Activated T-cell treated with anti-CD3 and anti-CD28 coated beads for 48 hours (primary cell): ENCODE measurements around the gene AZIN2.
"Not testable (repeated sequence)": the region's sequence is repeated elsewhere in the genome, so short reads cannot be mapped to it uniquely, and the experiment has no call there.

Experiments
- DNase-seq: peaks from one replicate; pipeline ENCODE4 v3.0.0-alpha.2; 2020; ENCODE audit warnings: low read depth

AZIN2 gene

DNA sequence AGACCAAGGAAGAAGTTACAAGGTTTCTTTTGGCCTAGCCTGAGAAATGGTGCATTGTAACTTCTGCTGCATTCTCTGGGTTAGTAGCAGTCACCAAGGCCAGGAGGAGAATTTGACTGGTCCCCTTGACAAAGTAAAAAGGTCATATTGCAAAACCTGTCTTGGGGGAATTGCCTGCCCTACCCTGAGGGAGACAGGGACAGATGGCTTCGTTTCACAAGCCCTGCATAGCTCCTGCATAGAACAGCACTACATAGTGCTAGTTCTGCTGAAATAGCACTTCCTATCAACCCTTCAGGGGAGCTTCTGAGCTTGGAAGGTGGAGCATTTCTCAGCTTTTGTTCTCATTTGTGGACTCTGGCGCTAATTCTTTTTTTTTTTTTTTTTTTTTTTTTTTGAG, 23.9 kb upstream of the AZIN2 start:
- no peak for DNase-seq

DNA sequence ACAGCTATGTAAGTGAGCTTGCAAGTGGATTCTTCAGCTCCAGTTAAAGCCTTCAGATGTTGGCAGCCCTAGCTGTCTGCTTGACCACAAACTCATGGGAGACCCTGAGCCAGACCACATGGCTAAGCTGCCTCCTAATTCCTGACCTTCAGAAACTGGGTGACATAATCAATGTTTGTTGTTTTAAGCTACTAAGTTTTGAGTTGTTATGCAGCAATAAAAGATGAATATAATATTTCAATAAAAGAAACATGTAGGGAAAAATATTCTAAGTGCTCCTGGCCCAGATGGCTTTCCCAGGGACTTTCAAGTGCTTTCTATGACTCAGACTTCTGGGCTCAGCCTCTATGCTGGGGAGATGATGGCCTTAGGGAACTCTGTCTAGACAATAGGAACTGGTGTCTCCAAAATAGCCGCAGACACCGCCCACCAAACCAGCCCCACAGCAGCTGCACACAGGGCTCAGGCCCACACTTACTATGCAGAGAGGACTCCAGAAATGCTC, 20.3 kb upstream of the AZIN2 start:
- DNase-seq: no peak

DNA sequence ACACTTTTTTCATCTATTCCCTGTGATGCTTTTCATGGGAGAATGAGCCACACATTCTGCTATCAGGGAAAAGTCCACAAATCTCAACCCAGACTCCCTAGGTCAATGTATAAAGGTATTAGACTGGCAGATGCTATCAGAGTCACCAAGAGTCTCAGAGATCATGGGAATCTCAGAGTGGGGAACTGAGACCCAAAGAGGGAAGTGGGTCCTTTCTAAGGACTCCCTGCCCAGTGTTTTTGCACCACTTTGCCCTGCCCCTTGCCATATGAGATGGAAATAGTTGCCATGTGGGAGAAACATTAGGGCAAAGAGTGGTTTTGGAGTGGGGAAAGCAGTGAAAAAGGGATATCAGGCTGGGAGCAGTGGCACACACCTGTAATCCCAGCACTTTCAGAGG, 19.1 kb upstream of the AZIN2 start:
- DNase-seq: no peak

DNA sequence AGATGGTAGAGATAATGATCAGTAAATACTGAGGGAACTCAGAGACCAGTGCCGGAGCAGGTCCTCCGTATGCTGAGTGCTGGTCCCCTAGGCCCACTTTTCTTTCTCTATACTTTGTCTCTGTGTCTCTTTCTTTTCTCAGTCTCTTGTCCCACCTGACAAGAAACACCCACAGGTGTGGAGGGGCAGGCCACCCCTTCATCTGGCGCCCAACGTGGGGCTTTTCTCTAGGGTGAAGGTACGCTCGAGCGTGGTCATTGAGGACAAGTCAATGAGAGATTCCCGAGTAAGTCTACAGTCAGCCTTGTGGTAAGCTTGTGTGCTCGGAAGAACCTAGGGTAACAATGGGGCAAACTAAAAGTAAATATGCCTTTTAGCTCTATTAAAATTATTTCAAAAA, 16.7 kb upstream of the AZIN2 start:
- DNase-seq: not testable (repeated sequence)

DNA sequence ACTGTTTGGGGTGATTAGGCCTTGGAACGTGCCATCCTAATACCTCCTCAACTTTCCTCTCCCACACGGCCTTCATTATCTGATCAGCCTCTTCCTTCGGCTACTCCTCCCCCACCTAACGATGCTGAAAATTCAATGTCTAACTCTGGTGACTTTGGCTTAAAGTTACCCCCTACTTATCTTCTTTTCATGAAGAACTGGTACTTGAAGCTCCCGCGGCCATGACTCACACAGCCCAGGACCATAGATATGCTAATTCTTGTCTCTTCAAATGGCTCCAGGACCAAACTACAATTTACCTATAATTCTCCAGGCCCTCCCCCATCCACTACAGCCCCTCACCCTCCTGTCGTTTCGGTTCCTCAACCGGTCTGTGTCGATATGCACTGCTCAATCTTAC, 15.7 kb upstream of the AZIN2 start:
- DNase-seq: no peak

DNA sequence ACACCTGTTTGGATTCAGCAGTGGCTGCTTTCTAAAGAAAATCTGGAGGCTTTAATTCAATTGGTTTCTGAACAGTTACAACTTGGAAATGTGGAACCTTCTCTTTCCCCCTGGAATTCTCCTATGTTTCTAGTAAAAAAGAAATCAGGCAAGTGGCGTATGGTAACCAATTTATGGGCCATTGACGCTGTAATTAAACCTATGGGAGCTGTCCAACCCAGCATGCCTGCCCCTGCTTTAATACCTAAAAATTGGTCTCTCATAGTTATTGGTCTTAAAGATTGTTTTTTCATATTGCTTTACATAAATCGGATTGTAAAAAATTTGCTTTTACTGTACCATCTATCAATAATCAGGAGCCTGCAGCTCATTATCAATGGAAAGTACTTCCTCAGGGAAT, 14.5 kb upstream of the AZIN2 start:
- not testable (repeated sequence) for DNase-seq

DNA sequence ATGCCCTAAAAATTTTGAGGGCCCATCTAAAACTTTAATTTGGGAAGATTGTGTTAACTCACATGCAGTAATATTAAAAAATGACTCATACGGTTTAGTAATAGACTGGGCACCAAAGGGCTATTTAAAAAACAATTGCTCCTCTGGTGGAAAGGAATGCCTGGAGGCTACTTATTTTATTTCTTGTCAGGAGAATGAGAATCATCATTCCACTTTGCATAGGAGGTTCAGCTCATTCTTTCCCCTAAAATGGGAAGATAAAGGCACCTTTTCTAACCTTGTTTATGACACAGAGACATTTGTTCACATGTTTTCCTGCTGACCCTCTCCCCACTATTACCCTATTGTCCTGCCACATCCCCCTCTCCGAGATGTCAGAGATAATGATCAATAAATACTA, 12.8 kb upstream of the AZIN2 start:
- DNase-seq: not testable (repeated sequence)

DNA sequence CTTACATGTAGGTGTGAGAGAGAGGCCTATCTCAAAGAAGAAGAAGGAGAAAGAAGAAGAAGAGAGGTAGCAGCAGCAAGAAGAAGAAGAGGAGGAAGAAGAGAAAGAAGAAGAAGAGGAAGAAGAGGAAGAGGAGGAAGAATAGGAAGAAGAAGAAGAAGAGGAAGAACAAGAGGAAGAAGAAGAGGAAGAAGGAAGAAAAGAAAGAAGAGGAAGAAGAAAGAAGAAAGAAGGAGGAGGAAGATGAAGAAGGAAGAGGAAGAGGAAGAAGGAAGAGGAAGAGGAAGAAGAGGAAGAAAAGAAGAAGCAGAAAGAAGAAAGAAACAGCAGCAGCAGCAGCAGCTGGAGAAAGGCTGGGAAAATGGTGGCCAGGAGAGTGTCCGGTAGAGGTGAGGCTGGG, 10.3 kb upstream of the AZIN2 start:
- DNase-seq: no peak

DNA sequence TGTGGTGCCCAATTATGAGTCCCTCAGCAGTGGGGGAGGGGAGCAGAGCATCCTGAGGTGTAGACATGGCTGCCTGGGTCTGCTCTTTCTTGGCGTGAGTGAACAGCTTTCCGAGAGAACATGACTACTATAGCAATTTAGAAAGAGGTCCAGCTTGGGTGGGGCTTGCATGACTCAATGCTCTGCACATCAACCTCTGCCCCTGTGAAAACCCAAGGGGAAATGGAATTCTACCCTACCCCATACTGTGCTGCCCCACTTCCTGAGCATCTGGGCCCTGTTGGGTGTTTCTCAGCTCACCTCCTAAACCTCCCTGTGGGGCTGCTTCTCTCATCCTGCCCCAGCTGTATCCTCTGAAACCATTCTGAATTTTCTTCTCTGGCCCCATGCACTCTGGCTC, 8.2 kb upstream of the AZIN2 start:
- DNase-seq: no peak

DNA sequence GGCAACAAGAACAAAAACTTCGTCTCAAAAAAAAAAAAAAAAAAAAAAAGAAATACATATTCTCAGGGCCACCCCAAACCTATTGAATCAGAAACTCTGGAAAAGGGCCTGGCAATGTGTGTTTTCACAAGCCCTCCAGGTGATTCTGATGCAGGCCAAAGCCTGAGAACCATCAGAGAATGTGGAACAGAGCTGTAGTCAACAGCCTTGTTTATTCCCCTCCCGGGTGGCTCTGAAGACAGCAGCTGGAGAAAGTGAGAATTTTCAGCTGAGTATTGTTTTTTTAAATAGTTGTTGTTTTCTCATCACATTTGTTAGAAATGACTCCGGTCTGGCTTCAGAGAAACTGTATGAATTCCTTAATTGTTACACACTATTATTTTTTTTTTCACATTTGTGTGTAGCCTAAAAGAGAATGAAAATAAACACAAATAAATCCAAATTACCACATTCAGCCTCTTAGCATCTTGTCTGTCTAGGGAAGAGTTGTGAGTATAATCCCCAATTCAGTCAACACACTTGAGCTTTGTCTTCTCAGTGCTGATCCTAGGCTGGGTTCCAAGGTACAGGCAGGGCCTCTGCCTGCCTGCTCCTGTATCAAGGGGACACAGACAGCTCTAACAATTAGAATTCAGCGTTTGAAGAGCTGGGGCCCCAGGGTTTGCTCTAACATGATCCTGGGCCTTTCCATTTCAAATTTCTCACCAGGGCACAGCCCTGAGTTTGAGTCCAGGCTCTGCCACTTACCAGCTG, 6.6 kb upstream of the AZIN2 start:
- no peak for DNase-seq

DNA sequence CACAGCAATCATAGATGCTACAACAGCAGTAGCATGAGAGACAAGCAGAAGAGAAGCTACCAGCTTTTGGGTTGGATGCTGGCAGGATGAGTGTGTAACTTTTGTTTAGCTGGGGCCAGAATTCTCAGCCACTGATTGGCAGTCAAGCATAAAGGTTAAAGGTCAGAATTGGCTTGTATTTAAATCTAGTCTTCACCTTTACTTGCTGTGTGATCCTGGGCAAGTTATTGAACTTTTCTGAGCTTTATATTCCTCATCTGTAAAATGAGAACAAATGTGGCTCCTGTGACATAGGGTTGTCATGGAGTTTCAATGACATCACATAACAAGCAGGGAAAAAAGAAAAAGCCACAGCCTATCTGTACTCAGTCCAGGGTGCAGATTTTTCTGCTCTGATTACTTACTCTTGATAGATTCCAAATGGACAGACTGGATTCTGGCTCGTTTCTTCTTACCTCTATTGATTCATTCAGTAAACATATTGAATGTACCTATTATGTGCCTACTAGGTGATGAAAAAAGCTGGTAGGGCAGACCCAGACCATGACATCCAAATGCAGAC, 2.8 kb upstream of the AZIN2 start:
- no peak for DNase-seq

DNA sequence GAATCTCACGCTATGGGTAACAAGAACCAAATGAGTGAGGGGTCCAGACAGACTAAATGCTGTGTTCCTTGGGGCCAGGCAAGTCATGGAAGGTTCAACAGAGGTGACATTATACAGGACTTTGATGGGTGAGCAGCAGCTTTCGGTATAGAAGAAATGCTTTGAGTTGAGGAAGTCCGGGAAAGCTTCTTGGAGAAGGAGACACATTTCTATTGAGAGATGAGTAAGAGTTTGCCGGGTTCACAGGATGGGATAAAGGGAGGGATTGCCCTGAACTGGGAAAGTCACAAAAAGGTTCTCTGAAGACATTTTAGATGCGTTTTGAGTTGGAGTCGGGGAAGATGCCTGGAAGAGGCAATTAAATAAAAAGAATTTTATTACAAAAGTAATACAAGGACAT, 580 bp upstream of the AZIN2 start:
- no peak for DNase-seq

DNA sequence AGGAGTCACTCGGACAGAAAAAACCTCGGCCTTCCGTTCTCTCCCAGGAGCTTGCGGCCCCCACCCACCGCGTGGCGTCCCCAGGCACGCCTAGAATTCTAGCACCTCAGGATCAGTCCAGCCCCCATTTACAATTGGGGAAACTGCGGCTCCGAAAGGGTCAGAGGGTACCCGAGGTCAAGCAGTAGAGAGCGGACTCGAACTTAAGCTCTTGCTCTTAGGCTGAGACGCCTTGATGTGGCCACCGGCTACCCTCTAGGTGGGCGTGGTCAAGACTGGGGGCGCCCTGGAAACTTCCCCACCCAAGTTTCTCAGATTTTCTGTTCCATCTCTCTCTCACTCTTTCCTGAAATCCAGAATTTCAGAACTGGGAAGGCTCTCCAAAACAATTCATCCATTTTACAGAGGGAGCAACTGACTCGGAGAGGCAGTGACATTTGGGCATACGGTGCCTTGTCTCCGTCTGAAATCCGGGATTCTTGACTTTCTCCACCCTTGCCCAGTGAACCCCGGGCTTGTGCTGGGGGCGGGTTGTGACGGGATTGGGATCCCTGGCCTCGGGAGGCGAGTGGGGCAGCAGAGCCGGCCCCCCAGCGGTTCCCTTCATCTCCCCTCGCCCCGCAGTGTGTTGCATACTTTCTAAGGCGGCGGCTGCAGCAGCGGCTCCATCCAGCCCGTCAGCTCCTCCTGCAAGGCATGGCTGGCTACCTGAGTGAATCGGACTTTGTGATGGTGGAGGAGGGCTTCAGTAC, 777 bp downstream of the AZIN2 start:
- DNase-seq: no peak

DNA sequence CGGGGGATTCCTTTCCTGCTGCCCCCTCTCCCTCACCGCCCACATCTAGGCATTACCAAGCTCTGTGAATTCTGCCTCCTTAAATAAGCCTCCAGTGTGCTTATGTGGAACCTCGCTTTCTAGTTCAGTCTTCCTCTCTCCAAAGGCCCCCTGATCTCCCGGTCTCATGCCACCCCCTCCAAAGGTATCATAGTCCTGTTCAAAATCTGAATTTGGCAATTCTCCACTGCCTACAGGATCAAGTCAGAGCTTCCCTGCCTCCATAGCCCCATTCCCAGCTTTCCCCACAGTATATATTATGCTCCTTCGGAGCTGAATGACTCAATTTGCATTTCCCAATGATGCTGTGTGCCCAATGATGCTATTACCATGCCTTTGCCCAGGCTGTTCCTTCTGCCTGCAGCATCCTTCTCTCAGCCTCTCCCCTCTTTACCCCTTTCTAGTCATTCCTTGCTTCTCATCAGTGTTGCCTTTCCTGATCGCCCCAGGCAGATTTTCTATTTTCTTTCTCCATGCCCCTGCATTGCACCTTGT, 1.7 kb downstream of the AZIN2 start:
- DNase-seq: no peak

DNA sequence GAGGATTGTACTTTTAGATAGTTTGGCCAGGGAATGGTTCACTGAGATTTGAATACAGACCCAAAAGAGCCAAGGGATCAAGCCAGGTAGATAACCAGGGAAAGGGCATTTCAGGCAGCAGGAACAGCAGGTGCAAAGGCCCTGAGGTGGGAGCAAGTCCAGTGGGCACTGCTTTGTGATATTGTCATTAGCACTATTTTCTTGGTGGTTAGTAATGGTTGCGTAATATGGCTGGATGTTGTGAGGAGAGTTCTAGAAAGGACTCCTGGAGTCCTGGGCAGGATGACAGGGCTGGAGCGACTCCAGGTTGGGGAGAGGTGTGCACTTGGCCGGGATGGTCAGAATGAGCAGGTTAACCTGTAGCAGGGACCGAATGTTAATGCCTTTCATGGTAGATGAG, 4.4 kb downstream of the AZIN2 start:
- DNase-seq: no peak

DNA sequence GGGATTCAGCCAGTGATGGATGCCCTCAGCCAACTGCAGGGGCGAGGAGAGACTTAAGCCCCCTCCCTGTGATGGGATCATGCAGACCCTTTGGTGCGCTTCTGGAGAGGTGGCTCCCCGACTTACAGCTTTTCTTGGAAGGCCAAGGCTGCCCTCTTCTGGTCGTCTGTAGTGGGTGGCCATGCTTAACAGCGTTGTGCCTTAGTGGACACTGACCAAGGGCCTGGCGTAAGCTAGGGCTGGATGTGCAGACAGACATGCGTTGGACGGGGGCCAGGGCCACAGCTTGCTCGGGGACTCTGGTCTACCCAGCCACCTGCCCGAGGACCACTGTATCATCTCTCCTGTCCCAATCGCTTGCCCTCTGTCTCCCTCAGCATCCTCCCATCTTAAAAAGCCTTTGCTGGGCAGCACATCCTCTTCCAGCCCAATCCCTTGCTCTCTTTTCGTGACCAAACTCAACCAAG, 5.5 kb downstream of the AZIN2 start:
- DNase-seq: no peak

DNA sequence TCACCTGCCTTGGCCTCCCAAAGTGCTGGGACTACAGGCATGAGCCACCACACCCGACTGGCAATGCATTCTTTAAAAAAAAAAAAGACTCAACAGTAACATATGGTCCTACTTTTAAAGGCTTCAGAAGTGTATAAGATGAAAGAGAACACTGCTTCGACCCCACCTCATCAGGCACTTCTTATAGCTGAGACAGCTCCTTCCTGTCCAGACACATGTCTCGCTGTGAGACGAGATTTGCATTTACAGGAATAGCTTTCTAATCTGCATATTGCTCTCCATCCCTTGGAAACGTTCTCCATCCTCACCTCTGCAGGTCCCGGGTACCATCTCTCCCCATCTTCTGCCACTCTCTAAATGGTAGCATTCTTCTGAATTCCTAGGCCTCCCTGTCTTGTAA, 6.7 kb downstream of the AZIN2 start:
- no peak for DNase-seq

DNA sequence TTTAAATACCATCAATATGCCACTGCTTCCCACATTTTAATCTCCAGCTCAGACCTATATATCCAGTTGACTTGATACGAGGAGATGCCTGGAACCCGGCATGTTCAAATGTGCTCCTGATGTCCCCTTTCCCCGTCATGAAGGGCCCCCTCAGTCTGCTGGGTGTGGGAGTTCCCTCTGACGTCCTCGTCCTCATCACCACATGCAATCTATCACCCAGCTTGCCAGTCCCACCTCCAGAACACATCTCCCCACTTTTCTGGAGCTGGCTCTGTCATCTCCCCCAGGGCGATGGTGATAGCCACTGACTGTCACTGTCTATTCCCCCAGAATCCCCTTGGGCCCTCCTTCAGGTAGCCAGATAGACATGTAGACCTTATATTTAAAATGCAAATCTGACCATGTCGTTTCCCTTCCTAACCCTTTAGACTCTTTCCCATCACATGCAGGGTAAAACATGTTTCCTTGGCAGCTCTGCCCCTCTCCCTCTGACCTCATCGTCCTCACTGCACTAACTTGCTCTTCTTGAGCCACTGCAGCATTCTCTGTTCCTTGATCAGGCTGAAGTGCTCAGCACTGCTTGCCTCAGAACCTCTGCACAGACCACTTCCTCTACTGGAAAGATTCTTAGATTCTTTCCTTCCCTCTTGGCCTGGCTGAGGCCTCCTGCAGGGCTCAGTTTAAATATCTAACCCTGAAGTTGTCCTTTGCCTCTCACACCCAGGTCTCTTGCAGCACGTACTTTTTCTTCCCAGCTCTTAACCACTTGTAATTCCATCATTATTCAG, 7.4 kb downstream of the AZIN2 start:
- no peak for DNase-seq

DNA sequence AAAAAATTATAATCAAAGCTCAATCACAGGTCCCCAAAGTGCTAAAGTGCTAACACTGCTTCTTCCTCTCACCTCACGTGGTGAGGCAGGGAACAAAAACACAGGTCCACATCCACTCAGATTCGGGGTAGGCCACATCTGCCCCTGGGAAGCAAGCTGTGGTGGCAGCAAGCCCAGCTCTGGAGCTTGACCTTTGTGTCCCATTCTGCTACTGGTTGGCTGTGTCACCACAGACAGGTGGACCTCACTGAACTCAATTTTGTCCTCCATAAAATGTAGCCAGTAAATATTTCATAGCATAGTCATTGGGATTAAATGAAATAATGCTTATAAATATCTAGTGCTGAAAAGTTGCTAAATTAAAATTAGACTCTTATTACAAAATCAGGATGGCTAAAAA, 8.5 kb downstream of the AZIN2 start:
- DNase-seq: no peak

DNA sequence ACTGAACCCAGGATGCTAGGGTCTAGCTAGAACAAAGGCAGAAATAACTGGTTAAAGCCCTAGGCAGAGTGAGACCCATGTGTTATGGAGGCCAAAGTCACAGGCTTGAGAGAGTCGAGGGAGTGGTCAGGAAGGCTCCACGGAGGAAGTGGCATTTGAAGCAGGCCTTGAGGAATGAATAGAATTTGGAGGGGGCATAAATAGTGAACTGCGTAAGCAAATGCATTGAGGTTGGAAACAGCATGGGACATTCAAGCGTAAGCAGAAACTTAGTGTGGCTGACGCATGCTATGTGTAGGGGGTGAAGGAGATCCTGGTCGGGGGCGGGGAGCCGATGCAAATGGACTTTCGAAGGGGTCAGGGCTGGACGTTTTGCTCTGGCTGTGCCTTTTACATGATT, 11.5 kb downstream of the AZIN2 start:
- DNase-seq: no peak

DNA sequence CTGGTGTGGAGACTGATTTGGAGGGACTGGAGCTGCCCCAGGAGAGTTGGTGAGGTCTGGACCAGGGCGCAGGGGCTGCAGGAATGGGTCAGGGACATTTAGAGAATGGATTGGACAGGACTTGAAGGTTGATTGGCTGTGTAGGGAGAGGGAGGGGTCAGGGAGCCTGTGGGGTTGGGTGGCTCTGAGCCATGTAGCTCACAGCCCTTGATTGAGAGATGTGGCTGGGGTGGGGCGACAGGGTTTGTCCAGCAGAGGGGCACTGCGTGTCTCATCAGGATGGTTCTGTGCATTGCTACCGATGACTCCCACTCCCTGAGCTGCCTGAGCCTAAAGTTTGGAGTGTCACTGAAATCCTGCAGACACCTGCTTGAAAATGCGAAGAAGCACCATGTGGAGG, 12.1 kb downstream of the AZIN2 start:
- no peak for DNase-seq

DNA sequence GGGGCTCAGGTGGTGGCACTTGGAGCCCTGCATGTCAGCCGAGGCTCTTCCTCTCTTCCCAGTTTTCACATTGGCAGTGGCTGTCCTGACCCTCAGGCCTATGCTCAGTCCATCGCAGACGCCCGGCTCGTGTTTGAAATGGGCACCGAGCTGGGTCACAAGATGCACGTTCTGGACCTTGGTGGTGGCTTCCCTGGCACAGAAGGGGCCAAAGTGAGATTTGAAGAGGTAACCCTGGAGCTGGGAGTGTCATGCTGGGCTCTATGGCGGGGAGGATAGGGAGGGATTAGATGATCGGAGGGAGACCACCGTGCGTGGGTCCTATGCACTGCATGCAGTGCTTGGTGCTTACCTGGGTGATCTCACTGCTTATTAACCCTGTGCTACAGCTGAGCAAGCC, 13.5 kb downstream of the AZIN2 start:
- no peak for DNase-seq
